ENCODE results near the gene SH3PXD2A.

- TF ChIP-seq POLR2A (IDR thresholded peaks at IDR 0.05; ENCODE audit: low read length) (no peak), GATA1 (IDR thresholded peaks at IDR 0.05; ENCODE audit: low read depth, low read length) (no peak)
Measured at GRCh38 chr10:103853428-103854264, 1.7 kb downstream of the SH3PXD2A start.
